HEK293 (cell line): ENCODE measurements around the gene PRKCQ.

Experiments
- CTCF ChIA-PET: fragments of 350-600 bp; formaldehyde crosslinking; extraction: SDS; loops from one replicate; lab custom pipeline; 2021; ENCODE audit warnings: antibody characterized with exemption; lab: Yijun Ruan, JAX
- POLR2A ChIA-PET: fragments of 300-600 bp; formaldehyde crosslinking; extraction: SDS; loops from one replicate; lab custom pipeline; 2020; ENCODE audit warnings: antibody characterized with exemption, inconsistent platforms; lab: Yijun Ruan, JAX
- H3K27ac ChIP-seq: fragments of 200-500 bp; sonication (Bioruptor generic); 2 replicates; pipeline ENCODE4 v1.5.1; 2014; ENCODE audit warnings: low read depth, low read length, control low read depth, inconsistent platforms; ENCODE audit errors: extremely low read depth
- H3K36me3 ChIP-seq, 2 experiments: fragments of 200-500 bp in 1 of 2; sonication (Bioruptor generic) in 1 of 2; 1 replicate in 1 of 2; 2 replicates in 1 of 2; pipeline ENCODE4 v1.5.1; 2014 to 2017; ENCODE audit warnings: inconsistent platforms in 2 of 2, low read length in 2 of 2; ENCODE audit not compliant: control insufficient read depth in 2 of 2, insufficient read depth in 1 of 2
- H3K4me1 ChIP-seq: fragments of 200-500 bp; sonication (Bioruptor generic); 2 replicates; pipeline ENCODE4 v1.5.1; 2014; ENCODE audit warnings: mild to moderate bottlenecking, low read length, inconsistent platforms; ENCODE audit not compliant: control insufficient read depth, insufficient read depth
- H3K4me3 ChIP-seq: 2 replicates; pipeline ENCODE4 v1.5.1; 2011; ENCODE audit warnings: low read depth, mild to moderate bottlenecking, control low read depth, low read length, moderate library complexity
- H3K9me3 ChIP-seq: fragments of 200-500 bp; sonication (Bioruptor generic); 2 replicates; pipeline ENCODE4 v1.5.1; 2014; ENCODE audit warnings: low read depth, low read length, inconsistent platforms; ENCODE audit not compliant: control insufficient read depth, insufficient read depth
- EGR2 ChIP-seq: fragments of 450-650 bp; formaldehyde crosslinking; IDR thresholded peaks from 2 replicates; pipeline ENCODE4 v1.5.1; 2016; ENCODE audit warnings: low read depth, missing biosample characterization, missing genetic modification characterization
- ELK4 ChIP-seq: IDR thresholded peaks from 2 replicates; pipeline ENCODE4 v1.6.1; 2011; ENCODE audit warnings: mild to moderate bottlenecking, low read depth, low read length, borderline replicate concordance
- GFI1B ChIP-seq: fragments of 450-650 bp; formaldehyde crosslinking; IDR thresholded peaks from 2 replicates; pipeline ENCODE4 v1.5.1; 2016; ENCODE audit warnings: missing biosample characterization, missing genetic modification characterization
- GLI2 ChIP-seq: fragments of 450-650 bp; formaldehyde crosslinking; IDR thresholded peaks from 2 replicates; pipeline ENCODE4; 2017; ENCODE audit warnings: missing biosample characterization, missing genetic modification characterization, low read depth, borderline replicate concordance
- KLF10 ChIP-seq: fragments of 450-650 bp; IDR thresholded peaks from 2 replicates; pipeline ENCODE4 v1.5.1; 2018; ENCODE audit warnings: missing biosample characterization, mild to moderate bottlenecking, missing genetic modification characterization
- MEIS1 ChIP-seq: sonication (generic); formaldehyde crosslinking; IDR thresholded peaks from 2 replicates; pipeline ENCODE4 v1.8.1; 2022; ENCODE audit warnings: missing genetic modification reagents, mild to moderate bottlenecking, borderline replicate concordance
- PRDM6 ChIP-seq: fragments of 450-650 bp; formaldehyde crosslinking; IDR thresholded peaks from 2 replicates; pipeline ENCODE4 v1.5.1; 2017; ENCODE audit warnings: missing biosample characterization, missing genetic modification characterization
- REPIN1 ChIP-seq: fragments of 450-650 bp; formaldehyde crosslinking; IDR thresholded peaks from 2 replicates; pipeline ENCODE4 v1.5.1; 2017; ENCODE audit warnings: missing biosample characterization, missing genetic modification characterization, low read depth
- SP3 ChIP-seq: fragments of 450-650 bp; formaldehyde crosslinking; IDR thresholded peaks from 2 replicates; pipeline ENCODE4 v1.5.1; 2016; ENCODE audit warnings: missing biosample characterization, missing genetic modification characterization
- ZBTB10 ChIP-seq: fragments of 450-650 bp; formaldehyde crosslinking; IDR thresholded peaks from 2 replicates; pipeline ENCODE4 v1.5.1; 2016; ENCODE audit warnings: missing biosample characterization, missing genetic modification characterization
- ZBTB7A ChIP-seq: fragments of 450-650 bp; formaldehyde crosslinking; IDR thresholded peaks from 2 replicates; pipeline ENCODE4 v1.5.1; 2016; ENCODE audit warnings: low read depth, missing biosample characterization, missing genetic modification characterization
- ZNF175 ChIP-seq: fragments of 450-650 bp; formaldehyde crosslinking; IDR thresholded peaks from 2 replicates; pipeline ENCODE4 v1.5.1; 2016; ENCODE audit warnings: missing biosample characterization, missing genetic modification characterization
- ZNF214 ChIP-seq: fragments of 450-650 bp; formaldehyde crosslinking; IDR thresholded peaks from 2 replicates; pipeline ENCODE4 v1.5.1; 2017; ENCODE audit warnings: missing biosample characterization, mild to moderate bottlenecking, missing genetic modification characterization, borderline replicate concordance
- ZNF266 ChIP-seq: fragments of 450-650 bp; formaldehyde crosslinking; IDR thresholded peaks from 2 replicates; pipeline ENCODE4 v1.5.1; 2016; ENCODE audit warnings: missing biosample characterization, missing genetic modification characterization, low read depth
- ZNF280D ChIP-seq: fragments of 450-650 bp; formaldehyde crosslinking; IDR thresholded peaks from 2 replicates; pipeline ENCODE4 v1.5.1; 2016; ENCODE audit warnings: missing biosample characterization, missing genetic modification characterization
- ZNF555 ChIP-seq: fragments of 450-650 bp; formaldehyde crosslinking; conservative IDR thresholded peaks from 2 replicates; pipeline ENCODE4 v1.5.1; 2017; ENCODE audit warnings: missing biosample characterization, mild to moderate bottlenecking, missing genetic modification characterization, inconsistent platforms
- ZNF560 ChIP-seq: fragments of 450-650 bp; formaldehyde crosslinking; IDR thresholded peaks from 2 replicates; pipeline ENCODE4 v1.5.1; 2017; ENCODE audit warnings: missing biosample characterization, missing genetic modification characterization, borderline replicate concordance
- ZNF580 ChIP-seq: fragments of 450-650 bp; formaldehyde crosslinking; IDR thresholded peaks from 2 replicates; pipeline ENCODE4 v1.5.1; 2016; ENCODE audit warnings: missing biosample characterization, missing genetic modification characterization
- ZNF645 ChIP-seq: fragments of 450-650 bp; formaldehyde crosslinking; IDR thresholded peaks from 2 replicates; pipeline ENCODE4; 2016; ENCODE audit warnings: missing biosample characterization, missing genetic modification characterization
- ZNF658 ChIP-seq: fragments of 450-650 bp; formaldehyde crosslinking; IDR thresholded peaks from 2 replicates; pipeline ENCODE4; 2016; ENCODE audit warnings: missing biosample characterization, missing genetic modification characterization
- ZNF692 ChIP-seq: fragments of 450-650 bp; formaldehyde crosslinking; IDR thresholded peaks from 2 replicates; pipeline ENCODE4 v1.5.1; 2016; ENCODE audit warnings: missing biosample characterization, missing genetic modification characterization
- ZNF747 ChIP-seq: fragments of 450-650 bp; formaldehyde crosslinking; IDR thresholded peaks from 2 replicates; pipeline ENCODE4 v1.5.1; 2016; ENCODE audit warnings: missing biosample characterization, missing genetic modification characterization
- ZNF791 ChIP-seq: fragments of 450-650 bp; formaldehyde crosslinking; IDR thresholded peaks from 2 replicates; pipeline ENCODE4 v1.5.1; 2016; ENCODE audit warnings: missing biosample characterization, missing genetic modification characterization
- ZNF843 ChIP-seq: fragments of 450-650 bp; formaldehyde crosslinking; IDR thresholded peaks from 2 replicates; pipeline ENCODE4 v1.5.1; 2016; ENCODE audit warnings: missing biosample characterization, missing genetic modification characterization

PRKCQ gene

GRCh38 chr10:6600224-6600987 is 20.3 kb upstream of the PRKCQ start (continued):
- no peak for TF ChIP-seq ZNF692
- TF ChIP-seq ZNF580 (tag by site-specific recombination) = no peak
- TF ChIP-seq ZNF791 (tag by site-specific recombination) = no peak
- no peak for TF ChIP-seq ZNF280D (tag by site-specific recombination)
- TF ChIP-seq ZNF645 (tag by site-specific recombination) = no peak
- no peak for TF ChIP-seq SP3 (tag by site-specific recombination)
- TF ChIP-seq MEIS1 (CRISPR knock-in tag) = no peak
- no peak for TF ChIP-seq GFI1B (tag by site-specific recombination)
- TF ChIP-seq ZNF266 = no peak
- no peak for TF ChIP-seq ZNF560 (tag by site-specific recombination)
- no peak for TF ChIP-seq ZNF214 (tag by site-specific recombination)

GRCh38 chr10:6598679-6599078 is 18.6 kb upstream of the PRKCQ start:
- ChIA-PET CTCF (no interaction called here), POLR2A (no interaction called here)
- H3K9me3 ChIP-seq = no peaks in the 10 kb centered on the region
- H3K36me3 ChIP-seq = no peaks in the 10 kb centered on the region
- H3K4me3 ChIP-seq = no peak overlapping the region
- no peak overlapping the region for H3K27ac ChIP-seq
- no peaks in the 10 kb centered on the region for H3K4me1 ChIP-seq
- TF ChIP-seq ZNF560 (tag by site-specific recombination) = no peak
- TF ChIP-seq ZNF175 (tag by site-specific recombination) = no peak
- no peak for TF ChIP-seq PRDM6 (tag by site-specific recombination)
- TF ChIP-seq KLF10 (tag by site-specific recombination) = no peak
- TF ChIP-seq ELK4 = no peak
- no peak for TF ChIP-seq ZNF266
- no peak for TF ChIP-seq ZNF747 (tag by site-specific recombination)
- no peak for TF ChIP-seq GLI2 (tag by site-specific recombination)
- TF ChIP-seq EGR2 (tag by site-specific recombination) = no peak
- no peak for TF ChIP-seq ZNF580 (tag by site-specific recombination)
- TF ChIP-seq ZBTB10 (tag by site-specific recombination) = no peak
- no peak for TF ChIP-seq ZNF555 (tag by site-specific recombination)
- no peak for TF ChIP-seq REPIN1 (tag by site-specific recombination)
- TF ChIP-seq ZBTB7A = no peak
- no peak for TF ChIP-seq ZNF658 (tag by site-specific recombination)
- no peak for TF ChIP-seq ZNF843 (tag by site-specific recombination)
